ENCODE data around the gene MBNL1.

MBNL1 gene

DNA sequence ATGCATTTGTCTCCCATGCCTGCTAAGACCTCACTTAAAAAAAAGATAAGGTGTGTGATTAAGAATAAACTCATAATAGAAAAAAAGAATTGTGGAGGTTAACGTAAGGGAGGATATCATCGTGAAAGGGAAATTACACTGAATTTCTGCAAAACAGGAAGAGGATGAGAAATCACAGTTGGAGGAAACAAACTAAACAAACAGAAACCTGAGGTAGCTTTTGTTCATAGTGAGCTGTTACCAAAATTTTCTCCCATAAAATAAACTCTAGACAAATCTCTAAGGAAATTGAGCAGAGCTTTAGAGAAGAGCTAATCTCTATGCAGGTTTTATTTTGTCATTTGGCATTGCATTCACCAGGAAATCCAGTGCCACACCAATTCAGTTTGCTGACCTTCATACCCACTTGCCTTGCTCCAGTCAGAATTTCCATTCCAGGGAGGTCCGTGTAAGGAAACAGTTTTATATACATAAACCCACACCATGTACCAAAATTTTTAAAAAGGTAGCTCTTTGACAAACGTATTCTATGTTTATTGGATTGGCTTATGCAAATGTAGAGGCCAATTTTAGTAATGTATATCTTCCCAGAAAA, 231.2 kb downstream of the MBNL1 start:
- no peak overlapping the region for H3K27ac ChIP-seq (ENCODE audit: low read depth, low read length)
- H3K36me3 ChIP-seq (ENCODE audit: control insufficient read depth in 1 of 2, insufficient read depth in 2 of 2, low read length in 2 of 2): no peaks in the 10 kb centered on the region
- H3K4me3 ChIP-seq (ENCODE audit: low read depth in 1 of 2, low read length in 2 of 2): no peak overlapping the region
- no peaks in the 10 kb centered on the region for H3K4me1 ChIP-seq (ENCODE audit: control insufficient read depth in 1 of 2, insufficient read depth in 2 of 2, low read length in 2 of 2)
- no peaks in the 10 kb centered on the region for H3K27me3 ChIP-seq (ENCODE audit: control insufficient read depth in 1 of 2, insufficient read depth in 2 of 2, low read length in 2 of 2)
- no peak overlapping the region for H3K9ac ChIP-seq (ENCODE audit: low read depth in 1 of 2, low read length in 2 of 2)
- H3K9me3 ChIP-seq (ENCODE audit: control insufficient read depth in 1 of 2, low read length in 2 of 2): no peaks in the 10 kb centered on the region

GRCh38 chr3:152505926-152506325, 237.2 kb downstream of the MBNL1 start:
- H3K4me3 ChIP-seq (ENCODE audit: low read depth in 1 of 2, low read length in 2 of 2): no peak overlapping the region
- H3K9ac ChIP-seq (ENCODE audit: low read depth in 1 of 2, low read length in 2 of 2): no peak overlapping the region
- H3K4me1 ChIP-seq (ENCODE audit: control insufficient read depth in 1 of 2, insufficient read depth in 2 of 2, low read length in 2 of 2): no peaks in the 10 kb centered on the region
- no peaks in the 10 kb centered on the region for H3K27me3 ChIP-seq (ENCODE audit: control insufficient read depth in 1 of 2, insufficient read depth in 2 of 2, low read length in 2 of 2)
- no peak overlapping the region for H3K27ac ChIP-seq (ENCODE audit: low read depth, low read length)
- no peaks in the 10 kb centered on the region for H3K36me3 ChIP-seq (ENCODE audit: control insufficient read depth in 1 of 2, insufficient read depth in 2 of 2, low read length in 2 of 2)
- no peaks in the 10 kb centered on the region for H3K9me3 ChIP-seq (ENCODE audit: control insufficient read depth in 1 of 2, low read length in 2 of 2)

GRCh38 chr3:152508705-152509104, 240.0 kb downstream of the MBNL1 start:
- Histone ChIP-seq H3K36me3 (ENCODE audit: control insufficient read depth in 1 of 2, insufficient read depth in 2 of 2, low read length in 2 of 2) (no peaks in the 10 kb centered on the region), H3K27ac (ENCODE audit: low read depth, low read length) (no peak overlapping the region), H3K4me1 (ENCODE audit: control insufficient read depth in 1 of 2, insufficient read depth in 2 of 2, low read length in 2 of 2) (no peaks in the 10 kb centered on the region), H3K9ac (ENCODE audit: low read depth in 1 of 2, low read length in 2 of 2) (no peak overlapping the region), H3K27me3 (ENCODE audit: control insufficient read depth in 1 of 2, insufficient read depth in 2 of 2, low read length in 2 of 2) (no peaks in the 10 kb centered on the region), H3K9me3 (ENCODE audit: control insufficient read depth in 1 of 2, low read length in 2 of 2) (no peaks in the 10 kb centered on the region), H3K4me3 (ENCODE audit: low read depth in 1 of 2, low read length in 2 of 2) (no peak overlapping the region)

DNA sequence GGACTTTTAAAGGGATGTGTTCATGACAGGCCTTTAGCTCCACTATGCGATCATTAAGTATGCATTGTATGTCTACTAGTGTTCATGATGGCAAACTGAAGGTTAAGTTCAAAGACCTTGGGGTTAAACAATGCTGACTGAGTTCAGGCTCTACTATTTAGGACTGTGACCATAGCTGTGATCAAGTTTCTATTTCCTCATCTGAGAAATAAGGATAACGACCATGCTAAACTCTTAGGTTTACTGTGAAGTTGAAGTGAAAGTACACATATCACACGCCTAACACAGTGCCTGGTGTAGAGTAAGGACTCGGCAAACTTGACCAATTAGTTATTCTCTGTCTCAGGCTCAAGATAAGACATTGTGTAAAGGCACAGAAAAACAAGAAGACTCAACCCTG, 243.2 kb downstream of the MBNL1 start:
- Histone ChIP-seq H3K4me1 (ENCODE audit: control insufficient read depth in 1 of 2, insufficient read depth in 2 of 2, low read length in 2 of 2) (no peaks in the 10 kb centered on the region), H3K9me3 (ENCODE audit: control insufficient read depth in 1 of 2, low read length in 2 of 2) (no peaks in the 10 kb centered on the region), H3K9ac (ENCODE audit: low read depth in 1 of 2, low read length in 2 of 2) (no peak overlapping the region), H3K4me3 (ENCODE audit: low read depth in 1 of 2, low read length in 2 of 2) (no peak overlapping the region), H3K36me3 (ENCODE audit: control insufficient read depth in 1 of 2, insufficient read depth in 2 of 2, low read length in 2 of 2) (no peaks in the 10 kb centered on the region), H3K27me3 (ENCODE audit: control insufficient read depth in 1 of 2, insufficient read depth in 2 of 2, low read length in 2 of 2) (no peaks in the 10 kb centered on the region), H3K27ac (ENCODE audit: low read depth, low read length) (no peak overlapping the region)

GRCh38 chr3:152513301-152513960, 244.7 kb downstream of the MBNL1 start:
- Histone ChIP-seq H3K27ac (ENCODE audit: low read depth, low read length) (no peak overlapping the region), H3K9me3 (ENCODE audit: control insufficient read depth in 1 of 2, low read length in 2 of 2) (no peaks in the 10 kb centered on the region), H3K36me3 (ENCODE audit: control insufficient read depth in 1 of 2, insufficient read depth in 2 of 2, low read length in 2 of 2) (no peaks in the 10 kb centered on the region), H3K9ac (ENCODE audit: low read depth in 1 of 2, low read length in 2 of 2) (no peak overlapping the region), H3K4me1 (ENCODE audit: control insufficient read depth in 1 of 2, insufficient read depth in 2 of 2, low read length in 2 of 2) (no peaks in the 10 kb centered on the region), H3K27me3 (ENCODE audit: control insufficient read depth in 1 of 2, insufficient read depth in 2 of 2, low read length in 2 of 2) (no peaks in the 10 kb centered on the region), H3K4me3 (ENCODE audit: low read depth in 1 of 2, low read length in 2 of 2) (no peak overlapping the region)
